NCI-H2081 (cell line): ENCODE data around the gene CD209.
"Not testable (repeated sequence)": the region's sequence is repeated elsewhere in the genome, so short reads cannot be mapped to it uniquely, and the experiment has no call there.

Experiments used
- DNase-seq, 2 experiments: peaks; one replicate each; lab custom pipeline; 2025; lab: John Stamatoyannopoulos, UW

Gene CD209

GRCh38 chr19:7769171-7769570 is 21.8 kb upstream of the CD209 start:
- DNase-seq, result no peak

GRCh38 chr19:7767487-7767886 is 20.2 kb upstream of the CD209 start:
- DNase-seq, result no peak

- no peak for DNase-seq
Observed at GRCh38 chr19:7766535-7766934, 19.2 kb upstream of the CD209 start.

- DNase-seq, result not testable (repeated sequence)
Observed at GRCh38 chr19:7765043-7765442, 17.7 kb upstream of the CD209 start.

- DNase-seq, result not testable (repeated sequence)
Observed at GRCh38 chr19:7764157-7764556, 16.8 kb upstream of the CD209 start.

GRCh38 chr19:7763696-7764095 is 16.4 kb upstream of the CD209 start:
- no peak for DNase-seq

- DNase-seq, result no peak
Observed at GRCh38 chr19:7762719-7763293, 15.5 kb upstream of the CD209 start, which contains the start of gene CLEC4M. Gene CLEC4M, plus strand, starts transcription at chr19:7763243. Its CDS starts 24 bp downstream, at chr19:7763267.

GRCh38 chr19:7759156-7759555 is 11.8 kb upstream of the CD209 start:
- DNase-seq, result no peak

GRCh38 chr19:7757358-7757757 is 10.0 kb upstream of the CD209 start:
- no peak for DNase-seq

- no peak for DNase-seq
Observed at GRCh38 chr19:7756258-7756657, 8.9 kb upstream of the CD209 start.

- DNase-seq, result no peak
Observed at GRCh38 chr19:7751157-7751783, 3.9 kb upstream of the CD209 start.

GRCh38 chr19:7748756-7749155 is 1.4 kb upstream of the CD209 start:
- no peak for DNase-seq

- no peak for DNase-seq
Observed at GRCh38 chr19:7748171-7748570, 837 bp upstream of the CD209 start.

GRCh38 chr19:7746306-7746705 is 1.0 kb downstream of the CD209 start:
- not testable (repeated sequence) for DNase-seq

GRCh38 chr19:7744871-7745650 is 2.3 kb downstream of the CD209 start:
- no peak for DNase-seq

GRCh38 chr19:7744199-7744786 is 3.0 kb downstream of the CD209 start:
- DNase-seq, result no peak

- no peak for DNase-seq
Observed at GRCh38 chr19:7743425-7743841, 3.9 kb downstream of the CD209 start.

- DNase-seq, result no peak
Observed at GRCh38 chr19:7742991-7743390, 4.3 kb downstream of the CD209 start.

- DNase-seq, result no peak
Observed at GRCh38 chr19:7742575-7742974, 4.8 kb downstream of the CD209 start.

- no peak for DNase-seq
Observed at GRCh38 chr19:7740682-7741054, 6.7 kb downstream of the CD209 start.

- DNase-seq, result no peak
Observed at GRCh38 chr19:7739801-7740681, 7.3 kb downstream of the CD209 start.

GRCh38 chr19:7739211-7739755 is 8.1 kb downstream of the CD209 start:
- DNase-seq, result no peak
